SK-N-SH (cell line): ENCODE measurements around the gene NCKAP5. TPM values are rescaled to one million over a fixed set of nuclear protein-coding genes. Genes with fewer than 3 reads are reported as not detected.

Experiments used
- CTCF ChIA-PET: fragments of 300-600, 350-600 bp; formaldehyde crosslinking; extraction: SDS; loops from one replicate; lab custom pipeline; 2021; lab: Yijun Ruan, JAX
- POLR2A ChIA-PET: fragments of 350-600 bp; sonication (Branson Sonifier 250); formaldehyde crosslinking; extraction: SDS; loops from one replicate; lab custom pipeline; 2020; ENCODE audit warnings: antibody characterized with exemption, inconsistent platforms; lab: Yijun Ruan, JAX
- DNase-seq: peaks from one replicate; pipeline ENCODE4 v3.0.0; 2012
- H2AFZ ChIP-seq: fragments of 200-600 bp; sonication (generic); 2 replicates; pipeline ENCODE4 v1.8.1; 2016; ENCODE audit warnings: antibody characterized with exemption, mild to moderate bottlenecking, low read depth
- H3F3A ChIP-seq: fragments of 200-600 bp; sonication (generic); replicated peaks from 2 replicates; pipeline ENCODE3; 2016; ENCODE audit warnings: antibody characterized with exemption, mild to moderate bottlenecking; ENCODE audit not compliant: insufficient read depth
- H3K27ac ChIP-seq, 2 experiments: fragments of 200-500 bp in 1 of 2; fragments of 200-600 bp in 1 of 2; sonication (Bioruptor generic) in 1 of 2; sonication (generic), shearing (Covaris generic) in 1 of 2; 2 replicates each; pipeline versions ENCODE4 v1.5.1 to v1.6.1; 2014 to 2016; ENCODE audit warnings: low read depth in 2 of 2, inconsistent platforms in 1 of 2, low read length in 1 of 2, mild to moderate bottlenecking in 1 of 2, mixed read lengths in 1 of 2
- H3K27me3 ChIP-seq: fragments of 200-600 bp; sonication (generic), shearing (Covaris generic); 2 replicates; pipeline ENCODE4 v1.6.1; 2016; ENCODE audit warnings: mixed run types; ENCODE audit not compliant: insufficient read depth
- H3K36me3 ChIP-seq, 2 experiments: fragments of 200-500 bp in 1 of 2; fragments of 200-600 bp in 1 of 2; sonication (Bioruptor generic) in 1 of 2; sonication (generic) in 1 of 2; replicated peaks in 1 of 2; 2 replicates each; pipeline versions ENCODE3 to v1.5.1; 2014 to 2016; ENCODE audit warnings: low read length in 1 of 2, mild to moderate bottlenecking in 1 of 2; ENCODE audit not compliant: insufficient read depth in 2 of 2, control insufficient read depth in 1 of 2
- H3K4me1 ChIP-seq, 2 experiments: fragments of 200-500 bp in 1 of 2; fragments of 200-600 bp in 1 of 2; sonication (Bioruptor generic) in 1 of 2; sonication (generic), shearing (Covaris generic) in 1 of 2; 2 replicates each; pipeline versions ENCODE4 v1.5.1 to v1.6.1; 2014 to 2016; ENCODE audit warnings: low read depth in 1 of 2, low read length in 1 of 2, mixed run types in 1 of 2; ENCODE audit not compliant: insufficient read depth in 2 of 2, control insufficient read depth in 1 of 2
- H3K4me2 ChIP-seq: fragments of 200-600 bp; sonication (generic), shearing (Covaris generic); 2 replicates; pipeline ENCODE4 v1.6.1; 2017; ENCODE audit warnings: mixed run types
- H3K4me3 ChIP-seq, 2 experiments: fragments of 200-500 bp in 1 of 2; fragments of 200-600 bp in 1 of 2; sonication (Bioruptor generic) in 1 of 2; sonication (generic), shearing (Covaris generic) in 1 of 2; 2 replicates each; pipeline versions ENCODE4 v1.5.1 to v1.8.1; 2014 to 2016; ENCODE audit warnings: low read depth in 2 of 2, inconsistent platforms in 1 of 2, low read length in 1 of 2, mild to moderate bottlenecking in 1 of 2, mixed read lengths in 1 of 2, moderate library complexity in 1 of 2
- H3K79me2 ChIP-seq: fragments of 200-600 bp; sonication (generic); 2 replicates; pipeline ENCODE4 v1.8.1; 2017; ENCODE audit warnings: mild to moderate bottlenecking; ENCODE audit not compliant: insufficient read depth
- H3K9ac ChIP-seq: fragments of 200-600 bp; sonication (generic); 2 replicates; pipeline ENCODE4 v1.6.1; 2017; ENCODE audit warnings: mixed run types
- H3K9me2 ChIP-seq: fragments of 200-600 bp; sonication (generic); 2 replicates; pipeline ENCODE4 v1.6.1; 2017; ENCODE audit warnings: mixed run types
- H3K9me3 ChIP-seq: fragments of 200-600 bp; sonication (generic); 2 replicates; pipeline ENCODE4 v1.6.1; 2017; ENCODE audit warnings: mixed run types, mild to moderate bottlenecking, moderate library complexity
- H4K20me1 ChIP-seq: fragments of 200-600 bp; sonication (generic); 2 replicates; pipeline ENCODE4 v1.6.1; 2017; ENCODE audit warnings: mild to moderate bottlenecking, mixed run types; ENCODE audit not compliant: insufficient read depth
- EP300 ChIP-seq, 2 experiments: IDR thresholded peaks; 2 replicates each; pipeline versions ENCODE4 v1.4.0 to v1.6.1; 2012; ENCODE audit warnings: borderline replicate concordance in 1 of 2, low read depth in 1 of 2, low read length in 1 of 2
- FOXJ3 ChIP-seq: sonication (generic); formaldehyde crosslinking; IDR thresholded peaks from 2 replicates; pipeline ENCODE4 v1.5.1; 2020; ENCODE audit warnings: mild to moderate bottlenecking, missing genetic modification reagents
- GATA2 ChIP-seq: sonication (generic); formaldehyde crosslinking; IDR thresholded peaks from 2 replicates; pipeline ENCODE4 v1.5.0; 2020; ENCODE audit warnings: mild to moderate bottlenecking, missing genetic modification reagents
- POLR2AphosphoS5 ChIP-seq: IDR thresholded peaks from 2 replicates; pipeline ENCODE4 v1.6.1; 2012; ENCODE audit warnings: low read depth, low read length
- RAD21 ChIP-seq: IDR thresholded peaks from 2 replicates; pipeline ENCODE4 v1.6.1; 2012; ENCODE audit warnings: mild to moderate bottlenecking, low read length
- RFX5 ChIP-seq: IDR thresholded peaks from 2 replicates; pipeline ENCODE4 v1.6.1; 2012; ENCODE audit warnings: mild to moderate bottlenecking, improper control_type of control experiment, low read length
- SIN3A ChIP-seq: IDR thresholded peaks from 2 replicates; pipeline ENCODE4 v1.6.1; 2012; ENCODE audit warnings: low read depth, mild to moderate bottlenecking, low read length, moderate library complexity, borderline replicate concordance
- TAF1 ChIP-seq: IDR thresholded peaks from 2 replicates; pipeline ENCODE4 v1.6.1; 2012; ENCODE audit warnings: low read depth, mild to moderate bottlenecking, low read length, moderate library complexity, borderline replicate concordance
- USF2 ChIP-seq: fragments of 150-350 bp; IDR thresholded peaks from 2 replicates; pipeline ENCODE4 v1.6.1; 2017; ENCODE audit warnings: antibody characterized with exemption, low read length, low read depth, borderline replicate concordance
- YY1 ChIP-seq: IDR thresholded peaks from 2 replicates; pipeline ENCODE4 v1.4.0; 2012; ENCODE audit warnings: low read depth, mild to moderate bottlenecking
- WGBS: methylation state at CpG from one replicate; pipeline ENCODE4 v1.1.6; 2017; ENCODE audit warnings: low lambda C conversion rate; 5-methylcytosine and 5-hydroxymethylcytosine counted together
- polyA plus RNA-seq, 3 experiments: library from polyadenylated mRNA; depleted of rRNA; stranded (reverse); fragments of >200 nt; gene quantifications; 2 replicates each; pipeline ENCODE4 v1.2.3, GENCODE V29; 2012
- TF ChIP-seq, protein P1 (sequence below): IDR thresholded peaks from 2 replicates; pipeline ENCODE4 v1.4.0; 2012; ENCODE audit warnings: low read depth, borderline replicate concordance
- TF ChIP-seq, protein P2 (sequence below): IDR thresholded peaks from 2 replicates; pipeline ENCODE4 v1.6.1; 2012; ENCODE audit warnings: mild to moderate bottlenecking, low read depth, low read length, moderate library complexity
- TF ChIP-seq, protein P3 (sequence below): IDR thresholded peaks from 2 replicates; pipeline ENCODE4; 2012

The NCKAP5 gene
- polyA plus RNA-seq, 1 of the 3 experiments (the other 2 are of a cell fraction): 0.02 TPM

DNA sequence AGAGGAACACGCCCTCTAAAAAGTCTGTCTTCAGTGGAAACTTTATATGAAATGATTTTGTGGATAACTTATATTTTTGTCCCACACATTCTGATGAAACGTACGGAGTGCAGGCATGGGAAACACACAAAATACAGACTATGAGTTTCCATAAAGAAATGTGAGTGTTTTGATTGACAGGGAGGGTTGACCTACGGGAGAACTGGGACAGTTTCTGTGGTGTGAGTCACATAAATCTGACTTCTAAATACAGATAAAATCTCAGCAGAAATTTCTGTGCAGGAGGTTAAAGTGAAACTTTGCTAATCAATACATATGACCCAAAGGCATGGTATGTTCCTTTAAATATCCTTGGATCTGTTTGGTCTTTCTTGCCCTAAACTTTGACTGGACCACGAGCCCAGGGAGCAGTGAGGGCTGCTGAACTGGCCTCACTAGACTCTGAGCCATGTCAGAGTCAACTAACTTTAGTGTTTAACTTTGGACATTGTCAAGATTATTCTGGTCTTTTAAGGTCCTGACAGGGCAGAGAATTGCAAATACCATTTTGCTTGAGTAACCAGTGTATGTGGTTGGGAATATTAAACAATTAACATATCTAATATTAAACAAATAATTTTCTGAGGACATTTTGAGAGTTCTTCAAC, 691.4 kb downstream of the NCKAP5 start (continued):
- TF ChIP-seq, protein P1, sequence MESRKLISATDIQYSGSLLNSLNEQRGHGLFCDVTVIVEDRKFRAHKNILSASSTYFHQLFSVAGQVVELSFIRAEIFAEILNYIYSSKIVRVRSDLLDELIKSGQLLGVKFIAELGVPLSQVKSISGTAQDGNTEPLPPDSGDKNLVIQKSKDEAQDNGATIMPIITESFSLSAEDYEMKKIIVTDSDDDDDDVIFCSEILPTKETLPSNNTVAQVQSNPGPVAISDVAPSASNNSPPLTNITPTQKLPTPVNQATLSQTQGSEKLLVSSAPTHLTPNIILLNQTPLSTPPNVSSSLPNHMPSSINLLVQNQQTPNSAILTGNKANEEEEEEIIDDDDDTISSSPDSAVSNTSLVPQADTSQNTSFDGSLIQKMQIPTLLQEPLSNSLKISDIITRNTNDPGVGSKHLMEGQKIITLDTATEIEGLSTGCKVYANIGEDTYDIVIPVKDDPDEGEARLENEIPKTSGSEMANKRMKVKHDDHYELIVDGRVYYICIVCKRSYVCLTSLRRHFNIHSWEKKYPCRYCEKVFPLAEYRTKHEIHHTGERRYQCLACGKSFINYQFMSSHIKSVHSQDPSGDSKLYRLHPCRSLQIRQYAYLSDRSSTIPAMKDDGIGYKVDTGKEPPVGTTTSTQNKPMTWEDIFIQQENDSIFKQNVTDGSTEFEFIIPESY: no peak
- no peak for TF ChIP-seq USF2
- TF ChIP-seq POLR2AphosphoS5: no peak
- TF ChIP-seq, all 33 proteins: peak for 0

- no peak for TF ChIP-seq YY1
- no peak for TF ChIP-seq EP300 (IDR thresholded peaks at IDR 0.05; ENCODE audit: borderline replicate concordance in 1 of 2, low read depth in 1 of 2, low read length in 1 of 2)
- TF ChIP-seq GATA2 (CRISPR knock-in tag): no peak
- TF ChIP-seq SIN3A: no peak
- TF ChIP-seq POLR2AphosphoS5: no peak
- TF ChIP-seq, protein P2, sequence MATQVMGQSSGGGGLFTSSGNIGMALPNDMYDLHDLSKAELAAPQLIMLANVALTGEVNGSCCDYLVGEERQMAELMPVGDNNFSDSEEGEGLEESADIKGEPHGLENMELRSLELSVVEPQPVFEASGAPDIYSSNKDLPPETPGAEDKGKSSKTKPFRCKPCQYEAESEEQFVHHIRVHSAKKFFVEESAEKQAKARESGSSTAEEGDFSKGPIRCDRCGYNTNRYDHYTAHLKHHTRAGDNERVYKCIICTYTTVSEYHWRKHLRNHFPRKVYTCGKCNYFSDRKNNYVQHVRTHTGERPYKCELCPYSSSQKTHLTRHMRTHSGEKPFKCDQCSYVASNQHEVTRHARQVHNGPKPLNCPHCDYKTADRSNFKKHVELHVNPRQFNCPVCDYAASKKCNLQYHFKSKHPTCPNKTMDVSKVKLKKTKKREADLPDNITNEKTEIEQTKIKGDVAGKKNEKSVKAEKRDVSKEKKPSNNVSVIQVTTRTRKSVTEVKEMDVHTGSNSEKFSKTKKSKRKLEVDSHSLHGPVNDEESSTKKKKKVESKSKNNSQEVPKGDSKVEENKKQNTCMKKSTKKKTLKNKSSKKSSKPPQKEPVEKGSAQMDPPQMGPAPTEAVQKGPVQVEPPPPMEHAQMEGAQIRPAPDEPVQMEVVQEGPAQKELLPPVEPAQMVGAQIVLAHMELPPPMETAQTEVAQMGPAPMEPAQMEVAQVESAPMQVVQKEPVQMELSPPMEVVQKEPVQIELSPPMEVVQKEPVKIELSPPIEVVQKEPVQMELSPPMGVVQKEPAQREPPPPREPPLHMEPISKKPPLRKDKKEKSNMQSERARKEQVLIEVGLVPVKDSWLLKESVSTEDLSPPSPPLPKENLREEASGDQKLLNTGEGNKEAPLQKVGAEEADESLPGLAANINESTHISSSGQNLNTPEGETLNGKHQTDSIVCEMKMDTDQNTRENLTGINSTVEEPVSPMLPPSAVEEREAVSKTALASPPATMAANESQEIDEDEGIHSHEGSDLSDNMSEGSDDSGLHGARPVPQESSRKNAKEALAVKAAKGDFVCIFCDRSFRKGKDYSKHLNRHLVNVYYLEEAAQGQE: no peak
- TF ChIP-seq TAF1: no peak
- TF ChIP-seq USF2: no peak
- TF ChIP-seq, protein P3, sequence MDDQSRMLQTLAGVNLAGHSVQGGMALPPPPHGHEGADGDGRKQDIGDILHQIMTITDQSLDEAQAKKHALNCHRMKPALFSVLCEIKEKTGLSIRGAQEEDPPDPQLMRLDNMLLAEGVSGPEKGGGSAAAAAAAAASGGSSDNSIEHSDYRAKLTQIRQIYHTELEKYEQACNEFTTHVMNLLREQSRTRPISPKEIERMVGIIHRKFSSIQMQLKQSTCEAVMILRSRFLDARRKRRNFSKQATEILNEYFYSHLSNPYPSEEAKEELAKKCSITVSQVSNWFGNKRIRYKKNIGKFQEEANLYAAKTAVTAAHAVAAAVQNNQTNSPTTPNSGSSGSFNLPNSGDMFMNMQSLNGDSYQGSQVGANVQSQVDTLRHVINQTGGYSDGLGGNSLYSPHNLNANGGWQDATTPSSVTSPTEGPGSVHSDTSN: no peak
- TF ChIP-seq RAD21: no peak
- no peak for TF ChIP-seq RFX5
- no peak for TF ChIP-seq FOXJ3 (CRISPR knock-in tag)
- WGBS: 82% methylated on average over 3 of the region's 3 CpGs
- H3K9me3 ChIP-seq: no peaks in the 10 kb centered on the region
Measured at GRCh38 chr2:132875193-132875592, 693.1 kb downstream of the NCKAP5 start.

More at GRCh38 chr2:132875193-132875592, 693.1 kb downstream of the NCKAP5 start:
- no peak overlapping the region for H3K4me3 ChIP-seq
- H3K36me3 ChIP-seq: no peaks in the 10 kb centered on the region
- H3F3A ChIP-seq: no peaks in the 10 kb centered on the region
- H3K27me3 ChIP-seq: no peaks in the 10 kb centered on the region
- POLR2A ChIA-PET: no interaction called here
- H4K20me1 ChIP-seq: no peaks in the 10 kb centered on the region
- H3K79me2 ChIP-seq: no peaks in the 10 kb centered on the region
- no peak for DNase-seq
- H3K9ac ChIP-seq: no peak overlapping the region
- H3K9me2 ChIP-seq: no peaks in the 10 kb centered on the region
- no peak overlapping the region for H3K4me2 ChIP-seq
- CTCF ChIA-PET: interaction anchor here (0.7 kb wide), 1 partner anchor 10 kb away, joined by 3 read pairs; no protein-coding TSS in a partner anchor
- H3K27ac ChIP-seq: no peak overlapping the region
- H3K4me1 ChIP-seq: peaks cover 0 to 8% of the 10 kb centered on the region in 2 experiments; a peak in 2 of 4 replicates
- H2AFZ ChIP-seq: no peak overlapping the region
